ENCODE data around the gene AGRN. TPM values are rescaled to one million over a fixed set of nuclear protein-coding genes. Genes with fewer than 3 reads are reported as not detected.

The AGRN gene
- polyA plus RNA-seq, 1 experiment, result 41.2 TPM

GRCh38 chr1:1044455-1045078 lies 24.6 kb downstream of the AGRN start:
- no peaks in the 10 kb centered on the region for H3K27me3 ChIP-seq (ENCODE audit: control insufficient read depth, insufficient read depth, low read length)
- peaks cover 35% of the 10 kb centered on the region for H3K36me3 ChIP-seq (ENCODE audit: control insufficient read depth, insufficient read depth, low read length)
- TF ChIP-seq CTCF (IDR thresholded peaks at IDR 0.05; ENCODE audit: insufficient read depth, low read depth, low read length), result no peak
- ChIA-PET CTCF (interaction anchor here (0.9 to 2.8 kb wide), 2 partner anchors 14 to 78 kb away, joined by 3 to 9 read pairs; no protein-coding TSS in a partner anchor), POLR2A (no interaction called here)
- H3K4me3 ChIP-seq (ENCODE audit: low read depth, low read length), result no peak overlapping the region
- no peak for DNase-seq (ENCODE audit: low read depth)

GRCh38 chr1:1045129-1045528 lies 25.2 kb downstream of the AGRN start:
- H3K27me3 ChIP-seq (ENCODE audit: control insufficient read depth, insufficient read depth, low read length), result no peaks in the 10 kb centered on the region
- TF ChIP-seq CTCF (IDR thresholded peaks at IDR 0.05; ENCODE audit: insufficient read depth, low read depth, low read length), result no peak

GRCh38 chr1:1046243-1046642 lies 26.3 kb downstream of the AGRN start:
- H3K36me3 ChIP-seq (ENCODE audit: control insufficient read depth, insufficient read depth, low read length), result peaks cover 40% of the 10 kb centered on the region
- ChIA-PET POLR2A (no interaction called here), CTCF (interaction anchor here (2.8 kb wide), 1 partner anchor 13 kb away, joined by 9 read pairs; no protein-coding TSS in a partner anchor)
- no peak overlapping the region for H3K4me3 ChIP-seq (ENCODE audit: low read depth, low read length)
- H3K27me3 ChIP-seq (ENCODE audit: control insufficient read depth, insufficient read depth, low read length), result no peaks in the 10 kb centered on the region
- no peak for TF ChIP-seq CTCF (IDR thresholded peaks at IDR 0.05; ENCODE audit: insufficient read depth, low read depth, low read length)
- no peak for DNase-seq (ENCODE audit: low read depth)

More at GRCh38 chr1:1045129-1045528, 25.2 kb downstream of the AGRN start:
- no peak overlapping the region for H3K4me3 ChIP-seq (ENCODE audit: low read depth, low read length)
- no peak for DNase-seq (ENCODE audit: low read depth)
- ChIA-PET POLR2A (no interaction called here), CTCF (interaction anchor here (0.9 to 2.8 kb wide), 2 partner anchors 14 to 77 kb away, joined by 3 to 9 read pairs; no protein-coding TSS in a partner anchor)
- peaks cover 36% of the 10 kb centered on the region for H3K36me3 ChIP-seq (ENCODE audit: control insufficient read depth, insufficient read depth, low read length)

GRCh38 chr1:1046767-1047166 lies 26.8 kb downstream of the AGRN start:
- TF ChIP-seq CTCF (IDR thresholded peaks at IDR 0.05; ENCODE audit: insufficient read depth, low read depth, low read length), result no peak
- Histone ChIP-seq H3K36me3 (ENCODE audit: control insufficient read depth, insufficient read depth, low read length) (peaks cover 43% of the 10 kb centered on the region), H3K27me3 (ENCODE audit: control insufficient read depth, insufficient read depth, low read length) (no peaks in the 10 kb centered on the region), H3K4me3 (ENCODE audit: low read depth, low read length) (no peak overlapping the region)
- DNase-seq (ENCODE audit: low read depth), result no peak
- ChIA-PET POLR2A (no interaction called here), CTCF (no interaction called here)

GRCh38 chr1:1047407-1047806 lies 27.5 kb downstream of the AGRN start:
- Histone ChIP-seq H3K27me3 (ENCODE audit: control insufficient read depth, insufficient read depth, low read length) (no peaks in the 10 kb centered on the region), H3K4me3 (ENCODE audit: low read depth, low read length) (no peak overlapping the region), H3K36me3 (ENCODE audit: control insufficient read depth, insufficient read depth, low read length) (peaks cover 44% of the 10 kb centered on the region)
- no peak for TF ChIP-seq CTCF (IDR thresholded peaks at IDR 0.05; ENCODE audit: insufficient read depth, low read depth, low read length)
- CTCF ChIA-PET, result no interaction called here
- no peak for DNase-seq (ENCODE audit: low read depth)
- POLR2A ChIA-PET, result no interaction called here
